Subcutaneous adipose tissue (tissue), 4 donors: ENCODE results near the gene NAA30. TPM values are rescaled to one million over a fixed set of nuclear protein-coding genes. Genes with fewer than 3 reads are reported as not detected.

Experiments
- total RNA-seq, 4 donors: library from RNA; depleted of rRNA; stranded (reverse); fragments of >200 nt; gene quantifications; one replicate each; pipeline ENCODE4 v1.1.0, GENCODE V29; 2016
- TF ChIP-seq, protein P1 (sequence below): fragments of 450-650 bp; IDR thresholded peaks from one replicate; pipeline ENCODE4 v1.5.1; 2016; ENCODE audit warnings: low read depth, mild to moderate bottlenecking, control low read depth, antibody characterized with exemption, moderate library complexity

Gene NAA30
- total RNA-seq, 4 donors from 2014 or later, result 15.1 to 26.7 (median 20.6) TPM

DNA sequence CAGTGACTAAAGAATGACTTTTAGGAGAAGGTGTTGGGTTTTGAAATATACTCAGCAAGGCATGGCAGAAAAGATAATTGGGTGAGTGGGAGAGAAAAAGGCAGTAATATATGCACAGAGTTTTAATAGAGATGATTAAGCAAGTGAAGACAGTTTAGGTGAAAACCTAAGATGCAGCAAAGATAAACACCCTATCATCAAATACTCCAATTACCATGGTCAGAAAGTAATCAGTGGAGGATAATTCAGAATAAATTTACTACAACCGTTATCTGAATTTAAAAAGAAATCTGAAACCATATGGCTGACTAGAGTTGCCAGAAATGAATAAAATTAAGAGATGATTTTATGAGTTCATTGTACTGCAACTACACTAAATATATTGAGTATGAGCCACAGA lies 26.8 kb downstream of the NAA30 start:
- TF ChIP-seq, protein P1, sequence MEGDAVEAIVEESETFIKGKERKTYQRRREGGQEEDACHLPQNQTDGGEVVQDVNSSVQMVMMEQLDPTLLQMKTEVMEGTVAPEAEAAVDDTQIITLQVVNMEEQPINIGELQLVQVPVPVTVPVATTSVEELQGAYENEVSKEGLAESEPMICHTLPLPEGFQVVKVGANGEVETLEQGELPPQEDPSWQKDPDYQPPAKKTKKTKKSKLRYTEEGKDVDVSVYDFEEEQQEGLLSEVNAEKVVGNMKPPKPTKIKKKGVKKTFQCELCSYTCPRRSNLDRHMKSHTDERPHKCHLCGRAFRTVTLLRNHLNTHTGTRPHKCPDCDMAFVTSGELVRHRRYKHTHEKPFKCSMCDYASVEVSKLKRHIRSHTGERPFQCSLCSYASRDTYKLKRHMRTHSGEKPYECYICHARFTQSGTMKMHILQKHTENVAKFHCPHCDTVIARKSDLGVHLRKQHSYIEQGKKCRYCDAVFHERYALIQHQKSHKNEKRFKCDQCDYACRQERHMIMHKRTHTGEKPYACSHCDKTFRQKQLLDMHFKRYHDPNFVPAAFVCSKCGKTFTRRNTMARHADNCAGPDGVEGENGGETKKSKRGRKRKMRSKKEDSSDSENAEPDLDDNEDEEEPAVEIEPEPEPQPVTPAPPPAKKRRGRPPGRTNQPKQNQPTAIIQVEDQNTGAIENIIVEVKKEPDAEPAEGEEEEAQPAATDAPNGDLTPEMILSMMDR, result no peak

DNA sequence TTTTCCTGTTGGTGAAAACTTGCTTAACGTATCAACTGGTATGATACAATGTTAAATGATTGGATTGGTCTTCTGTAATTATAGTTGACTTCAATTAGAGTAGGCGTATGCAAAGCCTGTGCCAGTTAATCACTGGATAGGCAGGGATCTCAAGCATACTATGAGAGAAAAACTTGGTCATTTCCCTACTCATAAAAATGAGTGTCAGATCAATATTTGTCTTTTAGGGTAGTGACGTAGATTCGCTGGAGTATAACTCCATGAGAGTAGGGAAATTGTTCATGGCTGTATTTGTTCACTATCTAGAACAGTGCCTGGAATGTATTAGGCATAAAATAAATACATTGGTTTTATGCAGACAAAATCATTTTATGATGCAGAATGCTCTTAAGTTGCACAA lies 28.6 kb downstream of the NAA30 start:
- TF ChIP-seq, protein P1, result no peak

DNA sequence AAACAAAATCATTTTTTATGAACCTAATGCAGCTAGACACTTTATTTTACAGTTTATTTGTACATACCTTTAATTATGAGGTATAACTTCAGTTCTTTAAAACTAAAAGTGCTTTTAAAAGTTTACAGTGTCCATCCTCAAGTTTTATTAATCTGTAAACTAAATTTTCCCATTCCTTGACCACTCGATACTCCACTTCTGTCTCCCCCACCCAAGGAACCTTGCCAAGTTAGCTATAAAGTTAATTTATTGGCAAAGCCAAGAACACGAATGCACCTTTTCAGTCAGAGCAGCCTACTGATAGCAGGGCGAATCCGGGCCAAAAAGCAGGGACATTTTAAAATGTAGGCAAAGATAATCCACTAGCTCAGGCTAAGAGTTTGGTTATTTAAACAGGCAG lies 29.6 kb downstream of the NAA30 start:
- TF ChIP-seq, protein P1, result no peak

DNA sequence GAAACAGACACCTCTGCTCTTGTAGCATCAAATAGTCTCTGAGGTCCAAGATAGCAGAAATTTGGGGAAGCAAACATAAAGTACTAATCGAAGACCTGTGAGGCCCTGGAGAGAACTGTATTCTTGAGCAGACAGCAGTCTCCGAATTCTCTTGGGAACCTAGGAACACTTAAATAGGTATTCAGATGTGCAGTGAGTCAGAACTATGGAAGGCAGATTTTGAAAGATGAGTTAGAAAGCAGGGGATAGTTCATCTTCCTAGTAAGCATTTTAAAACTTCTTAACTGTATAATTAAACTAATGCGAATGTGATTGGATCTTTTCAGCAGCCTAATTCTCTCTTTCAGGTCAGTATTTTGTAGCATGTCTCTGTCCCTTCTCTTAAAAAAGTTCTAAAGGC lies 30.6 kb downstream of the NAA30 start:
- TF ChIP-seq, protein P1, result no peak

DNA sequence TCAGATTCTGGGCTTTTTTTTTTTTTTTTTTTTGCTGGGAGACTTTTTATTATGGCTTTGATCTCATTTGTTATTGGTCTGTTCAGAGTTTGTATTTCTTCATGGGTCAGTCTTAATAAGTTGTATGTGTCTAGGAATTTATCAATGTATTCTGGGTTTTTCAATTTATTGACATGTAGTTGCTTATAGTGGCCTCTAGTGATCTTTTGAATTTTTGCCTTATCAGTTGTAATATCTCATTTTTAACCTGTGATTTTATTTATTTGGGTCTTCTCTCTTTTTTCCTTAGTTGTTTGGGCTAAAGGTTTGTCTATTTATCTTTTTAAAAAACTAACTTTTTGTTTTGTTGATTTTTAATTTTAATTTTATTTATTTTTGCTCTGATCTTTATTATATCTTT lies 45.5 kb downstream of the NAA30 start:
- TF ChIP-seq, protein P1, result no peak

DNA sequence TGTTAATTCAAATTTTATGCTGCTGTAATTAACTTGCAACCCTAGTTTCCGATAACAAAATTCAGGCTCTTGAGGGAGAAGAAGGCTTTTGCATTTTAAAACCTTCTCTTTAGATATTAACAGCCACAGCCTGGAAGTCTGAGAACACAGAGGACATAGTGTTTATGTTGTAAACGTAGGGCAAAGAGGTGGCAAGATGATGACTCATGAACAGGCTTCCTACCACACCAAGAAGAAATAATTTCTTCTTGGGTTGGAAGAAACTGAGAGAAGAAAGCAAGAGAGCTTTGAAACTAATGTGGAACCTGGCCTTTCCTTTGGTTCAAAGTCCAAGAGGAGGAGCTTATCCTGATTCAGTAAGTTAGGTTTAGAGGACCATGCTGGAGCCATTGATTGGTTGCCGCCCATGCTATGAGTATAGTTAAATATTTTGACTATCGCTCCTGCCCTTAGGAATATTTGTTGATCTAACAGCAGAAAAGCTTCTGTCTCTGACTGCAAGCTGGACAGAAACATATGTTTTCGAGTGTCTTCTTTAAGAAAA lies 71.5 kb downstream of the NAA30 start:
- TF ChIP-seq, protein P1, result no peak

DNA sequence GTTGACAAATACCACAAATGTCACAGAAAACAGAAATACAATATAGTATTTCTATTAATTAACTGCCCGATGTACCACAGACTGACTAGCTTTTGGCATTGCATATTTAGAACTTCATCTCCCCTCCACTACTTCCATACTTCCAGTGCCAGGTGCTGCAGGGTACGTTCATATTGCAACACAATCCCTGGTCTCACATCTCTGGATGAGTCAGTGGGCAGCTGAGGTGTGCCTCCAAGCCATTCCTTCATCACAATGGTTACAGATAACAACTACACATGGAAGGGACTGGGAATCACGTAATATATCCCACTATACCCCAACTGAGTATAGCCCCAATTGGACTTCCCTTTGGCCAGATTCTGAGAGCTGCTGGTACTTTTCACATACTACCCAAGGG lies 72.2 kb downstream of the NAA30 start:
- TF ChIP-seq, protein P1, result no peak
